ENCODE results near the gene TSHZ2. TPM values are rescaled to one million over a fixed set of nuclear protein-coding genes. Genes with fewer than 3 reads are reported as not detected.

TSHZ2 gene
- total RNA-seq, 1 donor from 2014 or later: 1.2 TPM

DNA sequence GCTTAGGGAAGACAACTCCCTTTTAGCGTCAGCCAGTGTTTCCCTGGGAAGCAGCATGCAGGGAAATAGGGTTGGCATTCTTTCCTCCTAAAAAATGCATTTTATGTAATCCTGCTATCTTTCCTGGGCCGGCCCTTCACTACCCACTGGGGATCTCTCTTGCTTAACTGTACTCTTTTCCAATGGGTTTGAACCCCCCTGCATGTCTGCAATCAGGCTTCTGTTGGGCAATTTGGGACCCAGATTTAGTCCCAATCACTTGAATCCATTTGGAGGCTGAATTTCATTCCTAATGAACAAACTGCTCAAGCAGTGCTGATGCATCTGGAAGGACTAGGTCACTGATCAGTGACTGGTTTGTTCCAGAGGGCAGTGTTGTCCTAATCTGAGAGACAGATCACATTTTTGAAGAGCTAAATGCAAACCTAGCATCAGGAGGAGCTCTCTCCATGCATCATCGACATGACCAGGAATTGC, 152.0 kb downstream of the TSHZ2 start:
- H3K36me3 ChIP-seq (ENCODE audit: insufficient read depth, low read length): no peaks in the 10 kb centered on the region
- no peaks in the 10 kb centered on the region for H3K79me2 ChIP-seq (ENCODE audit: insufficient read depth, low read length)
- H3K4me1 Mint-ChIP-seq (ENCODE audit: low read depth, unreplicated experiment): no peaks in the 10 kb centered on the region
- H3K27me3 Mint-ChIP-seq (ENCODE audit: low read depth, unreplicated experiment): peaks cover 4% of the 10 kb centered on the region
- H4K20me1 ChIP-seq (ENCODE audit: insufficient read depth, low read length): no peaks in the 10 kb centered on the region
- H3K4me3 Mint-ChIP-seq (ENCODE audit: unreplicated experiment): no peak overlapping the region
- H3K4me2 ChIP-seq (ENCODE audit: low read length): no peak overlapping the region
- H3K9me3 ChIP-seq (ENCODE audit: insufficient read depth, low read depth, low read length): no peaks in the 10 kb centered on the region
- DNase-seq (ENCODE audit: low read depth) (no peak), FAIRE-seq (no peak)
- H3K27ac Mint-ChIP-seq (ENCODE audit: unreplicated experiment): no peak overlapping the region
- H3K4me1 ChIP-seq (ENCODE audit: insufficient read depth, low read length): peaks cover 2% of the 10 kb centered on the region
- no peak for TF ChIP-seq EZH2 (IDR thresholded peaks at IDR 0.05; ENCODE audit: insufficient read depth, low read length)
- TF ChIP-seq, protein P1, sequence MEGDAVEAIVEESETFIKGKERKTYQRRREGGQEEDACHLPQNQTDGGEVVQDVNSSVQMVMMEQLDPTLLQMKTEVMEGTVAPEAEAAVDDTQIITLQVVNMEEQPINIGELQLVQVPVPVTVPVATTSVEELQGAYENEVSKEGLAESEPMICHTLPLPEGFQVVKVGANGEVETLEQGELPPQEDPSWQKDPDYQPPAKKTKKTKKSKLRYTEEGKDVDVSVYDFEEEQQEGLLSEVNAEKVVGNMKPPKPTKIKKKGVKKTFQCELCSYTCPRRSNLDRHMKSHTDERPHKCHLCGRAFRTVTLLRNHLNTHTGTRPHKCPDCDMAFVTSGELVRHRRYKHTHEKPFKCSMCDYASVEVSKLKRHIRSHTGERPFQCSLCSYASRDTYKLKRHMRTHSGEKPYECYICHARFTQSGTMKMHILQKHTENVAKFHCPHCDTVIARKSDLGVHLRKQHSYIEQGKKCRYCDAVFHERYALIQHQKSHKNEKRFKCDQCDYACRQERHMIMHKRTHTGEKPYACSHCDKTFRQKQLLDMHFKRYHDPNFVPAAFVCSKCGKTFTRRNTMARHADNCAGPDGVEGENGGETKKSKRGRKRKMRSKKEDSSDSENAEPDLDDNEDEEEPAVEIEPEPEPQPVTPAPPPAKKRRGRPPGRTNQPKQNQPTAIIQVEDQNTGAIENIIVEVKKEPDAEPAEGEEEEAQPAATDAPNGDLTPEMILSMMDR (IDR thresholded peaks at IDR 0.05; ENCODE audit: insufficient read depth, low read depth, low read length): no peak
- no peak overlapping the region for H2AFZ ChIP-seq (ENCODE audit: low read depth, low read length)
- no peaks in the 10 kb centered on the region for H3K9me3 Mint-ChIP-seq (ENCODE audit: unreplicated experiment)
- no peak overlapping the region for H3K4me3 ChIP-seq (ENCODE audit: insufficient read depth, low read depth, low read length)
- H3K9ac ChIP-seq (ENCODE audit: low read length): no peak overlapping the region
- no peaks in the 10 kb centered on the region for H3K36me3 Mint-ChIP-seq (ENCODE audit: low read depth, unreplicated experiment)
- no peak overlapping the region for H3K27ac ChIP-seq (ENCODE audit: low read depth, low read length)
- H3K27me3 ChIP-seq (ENCODE audit: insufficient read depth, low read length): no peaks in the 10 kb centered on the region

DNA sequence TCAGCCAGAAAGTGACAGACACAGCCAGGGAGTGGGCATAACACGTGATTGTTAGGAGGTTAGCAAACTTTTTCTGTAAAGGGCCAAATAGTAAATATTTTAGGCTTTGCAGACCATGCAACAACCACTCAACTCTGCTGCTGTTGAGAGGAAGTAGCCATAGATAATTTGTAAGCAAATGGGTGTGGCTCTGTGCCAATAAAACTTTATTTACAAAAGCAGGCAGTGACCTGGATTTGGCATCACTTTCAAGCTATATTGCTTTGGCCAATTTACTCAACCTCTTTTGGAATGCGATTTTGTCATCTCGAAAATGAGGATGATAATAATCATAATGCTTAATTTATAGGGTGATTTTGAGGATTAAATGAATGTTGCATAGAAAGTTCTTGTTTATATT, 152.6 kb downstream of the TSHZ2 start:
- Mint-ChIP-seq H3K4me1 (ENCODE audit: low read depth, unreplicated experiment) (no peaks in the 10 kb centered on the region), H3K36me3 (ENCODE audit: low read depth, unreplicated experiment) (no peaks in the 10 kb centered on the region), H3K27ac (ENCODE audit: unreplicated experiment) (no peak overlapping the region), H3K9me3 (ENCODE audit: unreplicated experiment) (no peaks in the 10 kb centered on the region), H3K27me3 (ENCODE audit: low read depth, unreplicated experiment) (peaks cover 4% of the 10 kb centered on the region), H3K4me3 (ENCODE audit: unreplicated experiment) (no peak overlapping the region)
- TF ChIP-seq, protein P1 (IDR thresholded peaks at IDR 0.05; ENCODE audit: insufficient read depth, low read depth, low read length): no peak
- no peak for TF ChIP-seq EZH2 (IDR thresholded peaks at IDR 0.05; ENCODE audit: insufficient read depth, low read length)
- Histone ChIP-seq H3K4me1 (ENCODE audit: insufficient read depth, low read length) (peaks cover 2% of the 10 kb centered on the region), H3K4me2 (ENCODE audit: low read length) (no peak overlapping the region), H3K9ac (ENCODE audit: low read length) (no peak overlapping the region), H3K9me3 (ENCODE audit: insufficient read depth, low read depth, low read length) (no peaks in the 10 kb centered on the region), H3K4me3 (ENCODE audit: insufficient read depth, low read depth, low read length) (no peak overlapping the region), H3K27ac (ENCODE audit: low read depth, low read length) (no peak overlapping the region), H3K36me3 (ENCODE audit: insufficient read depth, low read length) (no peaks in the 10 kb centered on the region), H2AFZ (ENCODE audit: low read depth, low read length) (no peak overlapping the region), H3K79me2 (ENCODE audit: insufficient read depth, low read length) (no peaks in the 10 kb centered on the region), H3K27me3 (ENCODE audit: insufficient read depth, low read length) (no peaks in the 10 kb centered on the region), H4K20me1 (ENCODE audit: insufficient read depth, low read length) (no peaks in the 10 kb centered on the region)
- DNase-seq (ENCODE audit: low read depth): no peak
- no peak for FAIRE-seq

DNA sequence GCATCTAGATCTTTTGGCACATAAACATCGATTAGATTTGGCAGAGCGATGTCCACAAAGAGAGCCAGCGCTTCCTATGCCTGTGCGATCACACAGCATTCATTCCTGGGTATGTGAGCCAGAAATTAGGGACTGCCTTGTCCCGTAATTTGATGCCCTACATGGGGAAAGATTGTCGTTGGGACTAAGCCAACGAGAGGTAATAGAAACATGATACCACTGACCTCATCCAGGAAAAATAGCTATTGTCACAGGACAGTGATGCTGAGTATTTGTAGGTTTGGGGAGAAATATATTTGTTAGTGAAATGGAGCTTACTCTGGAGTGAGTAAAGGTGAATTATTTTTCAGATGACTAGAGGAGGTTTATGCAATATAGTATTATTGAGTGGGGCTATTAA, 154.0 kb downstream of the TSHZ2 start:
- Mint-ChIP-seq H3K27ac (ENCODE audit: unreplicated experiment) (no peak overlapping the region), H3K27me3 (ENCODE audit: low read depth, unreplicated experiment) (peaks cover 4% of the 10 kb centered on the region), H3K9me3 (ENCODE audit: unreplicated experiment) (no peaks in the 10 kb centered on the region), H3K36me3 (ENCODE audit: low read depth, unreplicated experiment) (no peaks in the 10 kb centered on the region), H3K4me3 (ENCODE audit: unreplicated experiment) (no peak overlapping the region), H3K4me1 (ENCODE audit: low read depth, unreplicated experiment) (no peaks in the 10 kb centered on the region)
- H3K27me3 ChIP-seq (ENCODE audit: insufficient read depth, low read length): no peaks in the 10 kb centered on the region
- H3K9me3 ChIP-seq (ENCODE audit: insufficient read depth, low read depth, low read length): no peaks in the 10 kb centered on the region
- H3K4me1 ChIP-seq (ENCODE audit: insufficient read depth, low read length): peaks cover 2% of the 10 kb centered on the region
- H4K20me1 ChIP-seq (ENCODE audit: insufficient read depth, low read length): no peaks in the 10 kb centered on the region
- no peak overlapping the region for H3K27ac ChIP-seq (ENCODE audit: low read depth, low read length)
- H3K4me2 ChIP-seq (ENCODE audit: low read length): no peak overlapping the region
- no peaks in the 10 kb centered on the region for H3K36me3 ChIP-seq (ENCODE audit: insufficient read depth, low read length)
- FAIRE-seq: no peak
- no peaks in the 10 kb centered on the region for H3K79me2 ChIP-seq (ENCODE audit: insufficient read depth, low read length)
- TF ChIP-seq, protein P1 (IDR thresholded peaks at IDR 0.05; ENCODE audit: insufficient read depth, low read depth, low read length): no peak
- no peak for TF ChIP-seq EZH2 (IDR thresholded peaks at IDR 0.05; ENCODE audit: insufficient read depth, low read length)
- no peak overlapping the region for H3K4me3 ChIP-seq (ENCODE audit: insufficient read depth, low read depth, low read length)
- no peak overlapping the region for H3K9ac ChIP-seq (ENCODE audit: low read length)
- peak; percentile 52 for DNase-seq (ENCODE audit: low read depth)
- no peak overlapping the region for H2AFZ ChIP-seq (ENCODE audit: low read depth, low read length)

Data from astrocyte (in vitro differentiated cells and primary cell).